Upper lobe of left lung (tissue), 6 donors: ENCODE measurements around the gene LRRN4CL. TPM values are rescaled to one million over a fixed set of nuclear protein-coding genes. Genes with fewer than 3 reads are reported as not detected.

ENCODE experiments used
- ATAC-seq, 2 donors: fragments of 200-7000 bp; cut with Tn5 transposase; one replicate each; pipeline ENCODE4 v1.9.1; 2022; ENCODE audit warnings: mild to moderate bottlenecking in 2 of 2, moderate library complexity in 2 of 2; ENCODE audit not compliant: low FRiP score in 2 of 2
- DNase-seq, 2 donors: peaks; one replicate each; pipeline ENCODE4 v3.0.0-alpha.2; 2019 to 2020
- H3K27ac ChIP-seq, 4 donors: fragments of 200-600 bp; sonication (generic); one replicate each; pipeline ENCODE4 v1.5.1; 2016 to 2019
- H3K27me3 ChIP-seq, 4 donors: fragments of 200-600 bp; sonication (generic); one replicate each; pipeline ENCODE4 v1.5.1; 2017 to 2019
- H3K36me3 ChIP-seq, 4 donors: fragments of 200-600 bp; sonication (generic); one replicate each; pipeline ENCODE4 v1.5.1; 2016 to 2019
- H3K4me1 ChIP-seq, 4 donors: fragments of 200-600 bp; sonication (generic); one replicate each; pipeline ENCODE4 v1.5.1; 2018 to 2019
- H3K4me3 ChIP-seq, 4 donors: fragments of 200-600 bp; sonication (generic); one replicate each; pipeline ENCODE4 v1.5.1; 2017 to 2019; ENCODE audit warnings: mild to moderate bottlenecking in 2 of 4, moderate library complexity in 1 of 4
- H3K9me3 ChIP-seq, 4 donors: fragments of 200-600 bp; sonication (generic); one replicate each; pipeline ENCODE4 v1.5.1; 2018 to 2019
- EP300 ChIP-seq, 4 donors: sonication (generic); formaldehyde crosslinking; IDR thresholded peaks; one replicate each; pipeline ENCODE4 v1.5.1; 2017; ENCODE audit warnings: antibody characterized with exemption in 4 of 4, control low read depth in 2 of 4
- POLR2A ChIP-seq, 4 donors: fragments of 450-650 bp; IDR thresholded peaks; one replicate each; pipeline ENCODE4 v1.5.1; 2016 to 2017; ENCODE audit warnings: antibody characterized with exemption in 4 of 4, mild to moderate bottlenecking in 2 of 4
- POLR2AphosphoS5 ChIP-seq, 2 donors: sonication (generic); formaldehyde crosslinking; IDR thresholded peaks; one replicate each; pipeline ENCODE4 v1.5.1; 2017; ENCODE audit warnings: antibody characterized with exemption in 2 of 2
- WGBS, 2 donors: methylation state at CpG; one replicate each; pipeline ENCODE4 v1.1.5; 2017 to 2018; 5-methylcytosine and 5-hydroxymethylcytosine counted together
- total RNA-seq, 6 donors: library from RNA; depleted of rRNA in 4 of 6; stranded (reverse); fragments of >200 nt in 4 of 6; gene quantifications; one replicate each; pipeline versions ENCODE4 v1.1.0 to v1.2.1, GENCODE V29; 2016 to 2021
- TF ChIP-seq, protein P1 (sequence below), 6 experiments: fragments of 450-650 bp in 4 of 6; fragments of 200-600 bp in 2 of 6; sonication (generic) in 2 of 6; IDR thresholded peaks; one replicate each; pipeline ENCODE4 v1.5.1; 2016 to 2019; ENCODE audit warnings: antibody characterized with exemption in 6 of 6
- donor health status: DM: no; HTN: no; CAD: no; lungs with moderate emphysema.
- donor health status: DM: no; HTN: yes; CAD: no; lungs with severe emphysema.

Gene LRRN4CL
- total RNA-seq, 6 donors from 2014 or later, result 0.61 to 6.4 (median 1.8) TPM

DNA sequence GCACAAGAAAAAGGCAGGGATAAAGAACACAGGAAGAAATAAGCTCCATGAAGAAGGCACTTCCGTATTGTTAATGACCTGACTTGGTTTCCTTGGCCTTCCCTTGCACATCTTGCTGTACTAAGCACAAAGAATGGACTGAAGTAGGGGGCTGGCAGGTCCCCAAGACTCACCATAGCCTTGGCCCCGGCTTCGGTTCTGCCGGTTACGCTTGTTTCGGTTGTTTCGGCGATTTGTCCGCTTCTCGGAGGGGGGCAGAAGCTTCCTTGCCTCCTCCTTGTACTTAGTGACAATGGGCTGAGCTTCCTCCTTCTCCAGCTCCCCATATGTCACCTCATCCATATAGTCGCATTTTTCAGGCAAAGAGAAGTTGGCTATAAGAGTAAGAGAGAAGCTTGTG is 27.5 kb upstream of the LRRN4CL start:
- peaks cover 72 to 100% (median 93%) of the 10 kb centered on the region in 4 donors for H3K36me3 ChIP-seq
- TF ChIP-seq, protein P1, sequence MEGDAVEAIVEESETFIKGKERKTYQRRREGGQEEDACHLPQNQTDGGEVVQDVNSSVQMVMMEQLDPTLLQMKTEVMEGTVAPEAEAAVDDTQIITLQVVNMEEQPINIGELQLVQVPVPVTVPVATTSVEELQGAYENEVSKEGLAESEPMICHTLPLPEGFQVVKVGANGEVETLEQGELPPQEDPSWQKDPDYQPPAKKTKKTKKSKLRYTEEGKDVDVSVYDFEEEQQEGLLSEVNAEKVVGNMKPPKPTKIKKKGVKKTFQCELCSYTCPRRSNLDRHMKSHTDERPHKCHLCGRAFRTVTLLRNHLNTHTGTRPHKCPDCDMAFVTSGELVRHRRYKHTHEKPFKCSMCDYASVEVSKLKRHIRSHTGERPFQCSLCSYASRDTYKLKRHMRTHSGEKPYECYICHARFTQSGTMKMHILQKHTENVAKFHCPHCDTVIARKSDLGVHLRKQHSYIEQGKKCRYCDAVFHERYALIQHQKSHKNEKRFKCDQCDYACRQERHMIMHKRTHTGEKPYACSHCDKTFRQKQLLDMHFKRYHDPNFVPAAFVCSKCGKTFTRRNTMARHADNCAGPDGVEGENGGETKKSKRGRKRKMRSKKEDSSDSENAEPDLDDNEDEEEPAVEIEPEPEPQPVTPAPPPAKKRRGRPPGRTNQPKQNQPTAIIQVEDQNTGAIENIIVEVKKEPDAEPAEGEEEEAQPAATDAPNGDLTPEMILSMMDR (IDR thresholded peaks at IDR 0.05), result no peak
- TF ChIP-seq POLR2A (IDR thresholded peaks at IDR 0.05) (no peak), EP300 (IDR thresholded peaks at IDR 0.05) (no peak), POLR2AphosphoS5 (IDR thresholded peaks at IDR 0.05) (no peak)
- DNase-seq (no peak), ATAC-seq (no peak)
- H3K9me3 ChIP-seq, result no peaks in the 10 kb centered on the region
- no peak overlapping the region for H3K27ac ChIP-seq
- peaks cover 0 to 28% (median 12%) of the 10 kb centered on the region in 4 donors for H3K4me1 ChIP-seq
- no peak overlapping the region for H3K4me3 ChIP-seq
- no peaks in the 10 kb centered on the region for H3K27me3 ChIP-seq
- WGBS, 2 donors, result 93 to 94% methylated on average over 11 of the region's 11 CpGs

DNA sequence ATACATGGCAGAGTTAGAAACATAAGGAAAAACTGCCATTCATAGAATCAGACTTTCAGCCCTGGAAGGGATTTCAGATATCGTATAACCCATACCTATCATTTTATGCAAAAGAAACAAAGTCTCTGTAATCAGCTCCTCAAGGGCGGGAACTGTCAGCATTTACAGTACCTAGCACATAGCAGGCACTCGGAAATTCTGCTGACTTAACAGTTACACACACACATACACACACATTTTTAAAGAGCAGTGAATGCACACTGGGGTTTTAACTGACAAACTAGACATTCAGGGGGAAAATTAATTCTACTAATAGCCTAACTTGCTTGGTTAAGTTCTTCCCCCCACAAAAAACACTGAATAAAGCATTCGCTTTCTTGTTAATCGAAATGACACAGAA is 26.9 kb upstream of the LRRN4CL start:
- DNase-seq (no peak), ATAC-seq (no peak)
- Histone ChIP-seq H3K4me1 (peaks cover 0 to 28% (median 11%) of the 10 kb centered on the region in 4 donors), H3K36me3 (peaks cover 66 to 99% (median 93%) of the 10 kb centered on the region in 4 donors), H3K4me3 (no peak overlapping the region), H3K9me3 (no peaks in the 10 kb centered on the region), H3K27me3 (no peaks in the 10 kb centered on the region), H3K27ac (no peak overlapping the region)
- no peak for TF ChIP-seq EP300 (IDR thresholded peaks at IDR 0.05)
- TF ChIP-seq POLR2A (IDR thresholded peaks at IDR 0.05), result no peak
- TF ChIP-seq POLR2AphosphoS5 (IDR thresholded peaks at IDR 0.05), result no peak
- TF ChIP-seq, protein P1 (IDR thresholded peaks at IDR 0.05), result no peak
- WGBS, 2 donors, result 93 to 94% methylated on average over 5 of the region's 5 CpGs

DNA sequence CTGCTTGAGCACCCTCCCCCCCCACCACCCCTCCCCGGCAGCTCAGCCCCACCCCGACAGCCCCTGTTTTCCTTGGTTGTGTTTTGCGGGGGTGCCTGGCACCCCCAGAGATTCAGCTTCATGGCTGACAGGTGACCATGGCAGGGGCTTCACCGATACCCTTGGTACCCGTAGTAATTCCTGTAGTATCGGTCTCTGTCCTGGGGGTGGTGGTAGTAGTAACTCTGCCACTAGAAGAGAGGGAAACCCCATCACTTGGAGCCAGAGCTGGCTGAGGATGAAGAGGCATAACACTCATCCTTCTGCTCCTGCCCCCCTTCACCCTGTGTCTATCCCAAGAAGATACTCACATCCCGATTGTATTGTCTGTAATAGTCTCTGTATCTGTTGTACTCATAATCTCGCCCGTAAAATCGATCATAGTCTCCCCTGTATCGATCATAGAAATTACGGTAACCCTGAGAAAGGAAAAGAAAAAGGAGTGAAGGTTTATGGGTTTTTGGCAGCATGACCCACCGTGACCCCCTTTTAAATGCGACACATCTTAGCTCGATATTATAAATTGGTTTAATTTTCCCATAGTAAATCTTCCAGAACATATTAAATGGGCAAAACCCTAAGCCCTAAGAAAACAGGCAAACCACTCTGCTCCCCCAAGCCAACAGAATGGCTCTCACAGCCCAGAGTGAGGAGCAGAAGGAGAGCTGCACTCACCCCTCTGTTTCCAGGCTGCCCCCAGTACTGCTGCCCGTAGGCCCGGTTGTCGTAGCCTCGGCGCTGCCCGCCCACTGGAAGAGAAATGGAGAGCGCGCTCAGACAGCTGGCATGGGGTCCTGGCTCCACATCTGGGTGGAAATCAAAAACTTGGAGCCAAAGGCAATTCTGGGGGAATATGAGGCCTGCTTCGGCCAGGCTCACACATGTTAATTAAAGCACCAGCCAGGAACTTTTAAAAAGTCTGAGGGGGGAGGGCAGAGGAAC is 26.1 kb upstream of the LRRN4CL start:
- Histone ChIP-seq H3K9me3 (no peaks in the 10 kb centered on the region), H3K4me1 (peaks cover 2 to 32% (median 13%) of the 10 kb centered on the region in 4 donors), H3K27me3 (no peaks in the 10 kb centered on the region), H3K27ac (no peak overlapping the region), H3K4me3 (no peak overlapping the region), H3K36me3 (peaks cover 61 to 98% (median 91%) of the 10 kb centered on the region in 4 donors)
- ATAC-seq, result no peak
- TF ChIP-seq POLR2A (IDR thresholded peaks at IDR 0.05) (no peak), POLR2AphosphoS5 (IDR thresholded peaks at IDR 0.05) (no peak), EP300 (IDR thresholded peaks at IDR 0.05) (no peak)
- TF ChIP-seq, protein P1 (IDR thresholded peaks at IDR 0.05), result no peak
- peak in 1 of 2 donors; percentile 46 for DNase-seq
- WGBS, 2 donors, result 92 to 95% methylated on average over 24 of the region's 24 CpGs

DNA sequence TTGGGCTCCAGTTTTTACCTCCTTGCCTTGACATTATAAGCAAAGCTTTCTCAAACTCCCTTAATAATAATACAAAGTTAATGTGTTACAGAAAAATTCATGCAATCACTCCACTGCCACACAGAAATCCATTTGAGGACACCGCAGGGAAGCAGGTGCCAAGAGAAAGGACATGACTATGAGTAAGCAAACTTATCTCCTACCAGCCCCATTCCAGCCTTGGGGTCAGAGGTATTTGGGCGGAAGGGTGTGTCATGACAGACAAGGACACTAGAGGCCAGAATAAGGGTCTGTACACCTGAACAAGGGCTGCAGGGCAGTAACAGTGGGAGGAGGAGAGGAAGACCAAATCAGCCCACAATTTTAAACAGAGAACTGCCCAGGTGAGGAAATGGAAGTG is 24.0 kb upstream of the LRRN4CL start:
- Histone ChIP-seq H3K9me3 (no peaks in the 10 kb centered on the region), H3K36me3 (peaks cover 43 to 79% (median 71%) of the 10 kb centered on the region in 4 donors), H3K4me1 (peaks cover 15 to 49% (median 25%) of the 10 kb centered on the region in 4 donors), H3K4me3 (no peak overlapping the region), H3K27ac (peak overlapping the region; percentile 6 to 70 (median 51)), H3K27me3 (no peaks in the 10 kb centered on the region)
- peak in 1 of 2 donors; percentile 66 for DNase-seq
- WGBS, 2 donors, result 64 to 76% methylated on average over 2 of the region's 2 CpGs
- peak in 1 of 2 donors; percentile 15 for TF ChIP-seq POLR2AphosphoS5 (IDR thresholded peaks at IDR 0.05)
- TF ChIP-seq EP300 (IDR thresholded peaks at IDR 0.05), result no peak
- peak in 1 of 2 donors; percentile 59 for ATAC-seq

DNA sequence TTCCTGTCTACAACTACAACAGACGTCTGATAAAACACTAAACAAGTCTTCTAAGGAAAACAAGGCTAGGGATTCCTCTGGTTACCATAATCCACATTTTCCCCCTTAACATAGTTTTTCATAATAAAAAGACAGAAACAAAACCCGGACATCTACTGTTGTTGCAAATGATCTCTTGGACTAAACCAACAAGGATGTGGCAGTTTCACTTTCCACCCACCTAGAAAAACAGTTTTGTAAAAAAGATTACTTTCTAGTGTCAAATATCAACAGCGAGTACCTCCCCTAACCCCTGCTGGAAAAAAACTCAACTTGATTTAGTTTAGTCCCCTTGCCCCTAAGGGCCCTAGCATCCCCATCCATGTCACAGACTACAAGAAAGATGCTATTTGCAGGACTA is 23.5 kb upstream of the LRRN4CL start:
- Histone ChIP-seq H3K36me3 (peaks cover 38 to 74% (median 66%) of the 10 kb centered on the region in 4 donors), H3K27ac (peak overlapping the region; percentile 6 to 70 (median 34)), H3K27me3 (no peaks in the 10 kb centered on the region), H3K4me3 (no peak overlapping the region), H3K9me3 (no peaks in the 10 kb centered on the region), H3K4me1 (peaks cover 19 to 52% (median 29%) of the 10 kb centered on the region in 4 donors)
- no peak for ATAC-seq
- WGBS, 2 donors, result 65 to 67% methylated on average over 3 of the region's 3 CpGs
- no peak for DNase-seq
- TF ChIP-seq EP300 (IDR thresholded peaks at IDR 0.05) (no peak), POLR2A (IDR thresholded peaks at IDR 0.05) (no peak), POLR2AphosphoS5 (IDR thresholded peaks at IDR 0.05) (no peak)
- TF ChIP-seq, protein P1 (IDR thresholded peaks at IDR 0.05), result no peak
